Mucosa of descending colon (tissue), 3 donors: ENCODE results near the gene GDF10. TPM values are rescaled to one million over a fixed set of nuclear protein-coding genes. Genes with fewer than 3 reads are reported as not detected.
A peak's percentile ranks its signal among the peaks of the same experiment; 100 is the strongest.

Experiments
- ATAC-seq: fragments of 200-7000 bp; cut with Tn5 transposase; one replicate; pipeline ENCODE4 v1.9.1; 2020; ENCODE audit warnings: mild to moderate bottlenecking, moderate library complexity
- DNase-seq, 3 donors: peaks; one replicate each; pipeline ENCODE4 v3.0.0-alpha.2; 2020
- H3K36me3 ChIP-seq: fragments of 200-600 bp; one replicate; pipeline ENCODE4 v1.8.0; 2021; ENCODE audit warnings: low read depth, mild to moderate bottlenecking
- H3K4me1 ChIP-seq: fragments of 200-600 bp; one replicate; pipeline ENCODE4 v1.8.0; 2021; ENCODE audit warnings: low read depth, mild to moderate bottlenecking
- H3K4me3 ChIP-seq: fragments of 200-600 bp; one replicate; pipeline ENCODE4 v1.8.0; 2021; ENCODE audit warnings: mild to moderate bottlenecking
- H3K9me3 ChIP-seq: fragments of 200-600 bp; one replicate; pipeline ENCODE4 v1.8.0; 2021; ENCODE audit warnings: mild to moderate bottlenecking
- intact Hi-C, 2 donors: fragments of 100-400 bp; cut with DNase I in 1 of 2; cut with micrococcal nuclease in 1 of 2; formaldehyde crosslinking; loops; one replicate each; pipeline versions ENCODE4 v1.11.0 to v1.11.1; 2022; cut with DNase I, micrococcal nuclease
- total RNA-seq, 3 donors: library from RNA; stranded (reverse); fragmentation: NEBNext Ultra II Directional in 2 of 3; extraction: Animal tissue kit (Norgen Biotek cat#: 25700) in 2 of 3; gene quantifications; one replicate each; pipeline versions ENCODE4 v1.2.1 to v1.2.4, GENCODE V29; 2021 to 2023
- TF ChIP-seq, protein P1 (sequence below): fragments of 200-600 bp; IDR thresholded peaks from one replicate; pipeline ENCODE4 v1.8.0; 2022; ENCODE audit warnings: antibody characterized with exemption, mild to moderate bottlenecking
- donor health status: DM: no; HTN: no; CAD: no; lungs with moderate emphysema.
- donor health status: DM: no; HTN: no; CAD: no.
- donor health status: DM: no; HTN: yes; CAD: no.

GDF10 gene
- total RNA-seq, 3 donors from 2014 or later: 0.14 to 3.2 (median 0.41) TPM

DNA sequence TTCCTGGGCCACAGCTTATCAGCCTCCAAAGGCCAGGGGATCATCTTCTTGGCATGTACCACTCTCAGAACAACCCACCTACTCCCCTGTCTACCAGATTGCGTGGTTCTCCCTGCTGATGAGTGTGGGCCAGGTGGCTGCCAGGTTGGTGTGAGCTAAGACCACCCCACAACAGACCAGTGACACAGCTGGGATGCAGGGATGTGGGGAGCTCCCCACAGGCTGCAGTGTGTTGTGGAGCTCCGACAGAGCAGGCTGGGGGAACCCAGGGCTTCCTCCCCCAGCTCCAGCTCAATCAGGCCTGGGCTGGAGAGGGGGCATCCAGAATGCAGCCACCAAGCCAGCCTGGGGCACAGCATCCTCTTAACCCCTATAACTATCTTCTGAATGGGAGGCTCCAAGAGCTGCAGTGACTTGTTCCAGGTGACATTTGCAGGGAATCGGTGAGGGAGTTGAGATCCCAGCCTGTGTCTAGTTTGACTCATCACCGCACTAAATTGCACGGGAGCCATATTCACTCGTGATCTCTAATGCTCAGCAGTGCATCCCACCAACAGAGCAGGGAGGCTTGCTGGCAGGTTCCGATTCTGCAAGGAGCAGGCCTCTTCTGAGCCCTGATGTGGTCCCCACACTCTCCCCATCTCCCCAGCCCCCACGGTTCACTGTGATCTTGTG is 21.7 kb downstream of the GDF10 start:
- ATAC-seq: no peak
- TF ChIP-seq, protein P1, sequence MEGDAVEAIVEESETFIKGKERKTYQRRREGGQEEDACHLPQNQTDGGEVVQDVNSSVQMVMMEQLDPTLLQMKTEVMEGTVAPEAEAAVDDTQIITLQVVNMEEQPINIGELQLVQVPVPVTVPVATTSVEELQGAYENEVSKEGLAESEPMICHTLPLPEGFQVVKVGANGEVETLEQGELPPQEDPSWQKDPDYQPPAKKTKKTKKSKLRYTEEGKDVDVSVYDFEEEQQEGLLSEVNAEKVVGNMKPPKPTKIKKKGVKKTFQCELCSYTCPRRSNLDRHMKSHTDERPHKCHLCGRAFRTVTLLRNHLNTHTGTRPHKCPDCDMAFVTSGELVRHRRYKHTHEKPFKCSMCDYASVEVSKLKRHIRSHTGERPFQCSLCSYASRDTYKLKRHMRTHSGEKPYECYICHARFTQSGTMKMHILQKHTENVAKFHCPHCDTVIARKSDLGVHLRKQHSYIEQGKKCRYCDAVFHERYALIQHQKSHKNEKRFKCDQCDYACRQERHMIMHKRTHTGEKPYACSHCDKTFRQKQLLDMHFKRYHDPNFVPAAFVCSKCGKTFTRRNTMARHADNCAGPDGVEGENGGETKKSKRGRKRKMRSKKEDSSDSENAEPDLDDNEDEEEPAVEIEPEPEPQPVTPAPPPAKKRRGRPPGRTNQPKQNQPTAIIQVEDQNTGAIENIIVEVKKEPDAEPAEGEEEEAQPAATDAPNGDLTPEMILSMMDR: no peak
- DNase-seq: no peak
- Histone ChIP-seq H3K9me3 (no peaks in the 10 kb centered on the region), H3K4me3 (no peak overlapping the region), H3K36me3 (no peaks in the 10 kb centered on the region), H3K4me1 (peaks cover 4% of the 10 kb centered on the region)
- intact Hi-C loops: no loop called here

DNA sequence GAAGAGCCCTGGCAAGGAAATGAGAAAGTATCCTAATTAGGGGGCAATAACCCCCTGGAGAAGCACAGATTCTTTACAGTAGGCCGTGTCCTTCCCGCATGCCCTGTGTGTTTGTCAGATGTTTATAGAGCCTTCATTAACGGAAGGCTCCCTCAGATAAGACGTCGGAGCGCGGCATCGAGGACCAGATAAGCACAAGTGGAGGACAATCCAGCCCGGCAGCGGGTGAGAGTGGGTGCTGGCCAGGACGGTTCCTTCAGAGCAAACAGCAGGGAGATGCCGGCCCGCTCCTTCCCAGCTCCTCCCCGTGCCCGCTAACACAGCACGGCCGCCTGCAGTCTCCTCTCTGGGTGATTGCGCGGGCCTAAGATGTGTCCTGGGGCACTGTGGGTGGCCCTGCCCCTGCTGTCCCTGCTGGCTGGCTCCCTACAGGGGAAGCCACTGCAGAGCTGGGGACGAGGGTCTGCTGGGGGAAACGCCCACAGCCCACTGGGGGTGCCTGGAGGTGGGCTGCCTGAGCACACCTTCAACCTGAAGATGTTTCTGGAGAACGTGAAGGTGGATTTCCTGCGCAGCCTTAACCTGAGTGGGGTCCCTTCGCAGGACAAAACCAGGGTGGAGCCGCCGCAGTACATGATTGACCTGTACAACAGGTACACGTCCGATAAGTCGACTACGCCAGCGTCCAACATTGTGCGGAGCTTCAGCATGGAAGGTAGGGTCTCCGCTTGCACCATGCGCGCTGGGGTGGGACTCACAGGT is 22.5 kb downstream of the GDF10 start, which contains the start of gene GDF2:
TSS of gene GDF2 (plus strand) at position 155 of the 762 bp plus-strand sequence. CDS start at position 370, 215 bp downstream.
- no peaks in the 10 kb centered on the region for H3K9me3 ChIP-seq
- H3K4me3 ChIP-seq: no peak within 1 kb of the TSS
- no peaks in the 10 kb centered on the region for H3K36me3 ChIP-seq
- TF ChIP-seq, protein P1: no peak
- H3K4me1 ChIP-seq: peaks cover 4% of the 10 kb centered on the region
- intact Hi-C loops: no loop called here
- no peak for ATAC-seq
- DNase-seq: no peak

DNA sequence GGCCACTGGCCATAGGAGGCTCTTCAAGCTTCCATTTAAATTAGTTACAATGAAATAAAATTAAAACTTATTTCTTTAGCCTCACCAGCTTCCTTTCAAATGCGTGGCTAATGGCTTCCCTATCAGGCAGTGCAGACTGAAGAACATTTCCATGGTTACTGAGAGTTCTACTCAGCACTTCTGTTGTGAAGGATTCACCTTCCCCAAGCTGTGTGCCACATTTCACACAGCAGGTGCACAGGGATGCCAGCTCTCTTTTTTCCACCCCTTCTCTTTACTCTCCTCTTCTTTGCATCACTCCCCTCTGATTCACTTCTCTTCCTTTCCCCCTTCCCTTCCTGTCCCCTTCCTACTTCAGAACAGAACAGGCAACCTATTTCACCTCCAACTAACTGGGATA is 23.1 kb downstream of the GDF10 start:
- TF ChIP-seq, protein P1: no peak
- H3K4me3 ChIP-seq: no peak overlapping the region
- no peak for DNase-seq
- no peaks in the 10 kb centered on the region for H3K36me3 ChIP-seq
- H3K4me1 ChIP-seq: peaks cover 4% of the 10 kb centered on the region
- no peaks in the 10 kb centered on the region for H3K9me3 ChIP-seq
- ATAC-seq: no peak
- intact Hi-C loops: no loop called here

DNA sequence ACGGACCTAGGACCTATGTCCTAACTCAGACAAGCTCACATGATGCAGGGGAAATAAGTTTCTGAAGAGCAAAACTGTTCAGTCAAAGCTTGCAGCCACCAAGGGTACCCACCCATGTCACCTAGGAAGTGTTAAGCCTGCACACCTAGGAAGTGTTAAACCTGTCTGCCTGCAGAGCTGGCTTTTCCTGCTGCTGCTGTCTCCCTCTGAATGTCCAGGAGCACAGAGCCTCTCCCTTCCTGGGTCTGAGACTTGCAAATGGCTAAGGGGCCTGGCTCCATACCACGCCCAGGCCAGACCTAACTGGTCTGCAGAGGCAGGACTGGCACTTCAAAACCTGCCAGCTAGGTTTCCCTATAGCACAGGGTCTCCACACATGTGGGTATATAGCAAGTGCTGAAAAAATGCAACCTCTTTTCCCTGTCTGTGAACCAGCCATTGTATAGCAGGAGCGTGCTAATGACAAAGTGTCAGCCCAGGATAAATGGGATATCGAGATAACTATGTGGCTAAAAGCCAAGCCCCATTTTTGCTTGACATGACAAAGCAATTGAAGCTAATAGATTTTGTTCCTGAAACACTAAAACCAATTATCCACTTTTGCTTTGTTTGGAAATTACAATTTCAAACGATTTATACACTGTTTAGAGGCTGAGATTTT is 23.8 kb downstream of the GDF10 start:
- Histone ChIP-seq H3K4me1 (peaks cover 4% of the 10 kb centered on the region), H3K36me3 (no peaks in the 10 kb centered on the region), H3K4me3 (no peak overlapping the region), H3K9me3 (no peaks in the 10 kb centered on the region)
- ATAC-seq: peak; percentile 61
- peak in 1 of 3 donors; percentile 42 for DNase-seq
- TF ChIP-seq, protein P1: no peak
- intact Hi-C loops: no loop called here

DNA sequence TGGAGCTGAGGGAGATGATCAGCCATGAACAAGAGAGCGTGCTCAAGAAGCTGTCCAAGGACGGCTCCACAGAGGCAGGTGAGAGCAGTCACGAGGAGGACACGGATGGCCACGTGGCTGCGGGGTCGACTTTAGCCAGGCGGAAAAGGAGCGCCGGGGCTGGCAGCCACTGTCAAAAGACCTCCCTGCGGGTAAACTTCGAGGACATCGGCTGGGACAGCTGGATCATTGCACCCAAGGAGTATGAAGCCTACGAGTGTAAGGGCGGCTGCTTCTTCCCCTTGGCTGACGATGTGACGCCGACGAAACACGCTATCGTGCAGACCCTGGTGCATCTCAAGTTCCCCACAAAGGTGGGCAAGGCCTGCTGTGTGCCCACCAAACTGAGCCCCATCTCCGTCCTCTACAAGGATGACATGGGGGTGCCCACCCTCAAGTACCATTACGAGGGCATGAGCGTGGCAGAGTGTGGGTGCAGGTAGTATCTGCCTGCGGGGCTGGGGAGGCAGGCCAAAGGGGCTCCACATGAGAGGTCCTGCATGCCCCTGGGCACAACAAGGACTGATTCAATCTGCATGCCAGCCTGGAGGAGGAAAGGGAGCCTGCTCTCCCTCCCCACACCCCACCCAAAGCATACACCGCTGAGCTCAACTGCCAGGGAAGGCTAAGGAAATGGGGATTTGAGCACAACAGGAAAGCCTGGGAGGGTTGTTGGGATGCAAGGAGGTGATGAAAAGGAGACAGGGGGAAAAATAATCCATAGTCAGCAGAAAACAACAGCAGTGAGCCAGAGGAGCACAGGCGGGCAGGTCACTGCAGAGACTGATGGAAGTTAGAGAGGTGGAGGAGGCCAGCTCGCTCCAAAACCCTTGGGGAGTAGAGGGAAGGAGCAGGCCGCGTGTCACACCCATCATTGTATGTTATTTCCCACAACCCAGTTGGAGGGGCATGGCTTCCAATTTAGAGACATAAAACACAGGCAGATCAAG is 25.6 kb downstream of the GDF10 start:
- intact Hi-C loops: no loop called here
- TF ChIP-seq, protein P1: no peak
- Histone ChIP-seq H3K36me3 (no peaks in the 10 kb centered on the region), H3K9me3 (no peaks in the 10 kb centered on the region), H3K4me1 (peaks cover 14% of the 10 kb centered on the region), H3K4me3 (no peak overlapping the region)
- no peak for ATAC-seq
- DNase-seq: no peak
